Neural cell (in vitro differentiated cells): ENCODE measurements around the gene IDI2. TPM values are rescaled to one million over a fixed set of nuclear protein-coding genes. Genes with fewer than 3 reads are reported as not detected.

Source experiments
- H2AFZ ChIP-seq: fragments of 200-600, 300-800 bp; sonication (generic), shearing (Covaris generic); 2 replicates; pipeline ENCODE4 v1.6.0; 2014; ENCODE audit warnings: low read depth, mild to moderate bottlenecking, antibody characterized with exemption, low read length, moderate library complexity
- H3F3A ChIP-seq: fragments of 200-600 bp; shearing (Covaris generic); 2 replicates; pipeline ENCODE4 v1.6.1; 2016; ENCODE audit warnings: mild to moderate bottlenecking, moderate library complexity, mixed read lengths, antibody characterized with exemption, low read length; ENCODE audit not compliant: insufficient read depth, poor library complexity, severe bottlenecking
- H3K27ac ChIP-seq: fragments of 200-600, 300-800 bp; sonication (generic), shearing (Covaris generic); 2 replicates; pipeline ENCODE4 v1.5.1; 2014; ENCODE audit warnings: mild to moderate bottlenecking, low read length, moderate library complexity
- H3K27me3 ChIP-seq: fragments of 300-800, 200-600 bp; sonication (generic), shearing (Covaris generic); 2 replicates; pipeline ENCODE4 v1.6.0; 2014; ENCODE audit warnings: mild to moderate bottlenecking, low read depth, low read length, moderate library complexity; ENCODE audit not compliant: insufficient read depth
- H3K36me3 ChIP-seq: fragments of 300-800, 200-600 bp; sonication (generic), shearing (Covaris generic); 2 replicates; pipeline ENCODE4 v1.5.1; 2014; ENCODE audit warnings: mild to moderate bottlenecking, antibody characterized with exemption, low read length, moderate library complexity; ENCODE audit not compliant: insufficient read depth
- H3K4me2 ChIP-seq: fragments of 300-800, 200-600 bp; sonication (generic), shearing (Covaris generic); 2 replicates; pipeline ENCODE4 v1.6.0; 2014; ENCODE audit warnings: mild to moderate bottlenecking, low read length
- H3K4me3 ChIP-seq: fragments of 300-800, 200-600 bp; sonication (generic), shearing (Covaris generic); 2 replicates; pipeline ENCODE4 v1.5.1; 2014; ENCODE audit warnings: mild to moderate bottlenecking, low read length, moderate library complexity
- H3K79me2 ChIP-seq: fragments of 200-600 bp; shearing (Covaris generic); replicated peaks from 2 replicates; pipeline ENCODE4 v1.6.0; 2014; ENCODE audit warnings: mild to moderate bottlenecking, low read length, moderate library complexity; ENCODE audit not compliant: insufficient read depth
- H3K9ac ChIP-seq: fragments of 300-800, 200-600 bp; sonication (generic), shearing (Covaris generic); 2 replicates; pipeline ENCODE4 v1.6.1; 2016; ENCODE audit warnings: mild to moderate bottlenecking, low read length, mixed read lengths
- H3K9me2 ChIP-seq: fragments of 200-600 bp; shearing (Covaris generic); 2 replicates; pipeline ENCODE4 v1.6.1; 2016; ENCODE audit warnings: mild to moderate bottlenecking, low read length, mixed read lengths; ENCODE audit not compliant: insufficient read depth
- H3K9me3 ChIP-seq: fragments of 200-600, 300-800 bp; sonication (generic), shearing (Covaris generic); 2 replicates; pipeline ENCODE4 v1.6.1; 2016; ENCODE audit warnings: mild to moderate bottlenecking, mixed run types, low read length, moderate library complexity, mixed read lengths
- H4K20me1 ChIP-seq: fragments of 200-600 bp; shearing (Covaris generic); 2 replicates; pipeline ENCODE4 v1.6.1; 2016; ENCODE audit warnings: mild to moderate bottlenecking, mixed run types; ENCODE audit not compliant: insufficient read depth
- EP300 ChIP-seq: fragments of 450-650 bp; conservative IDR thresholded peaks from 2 replicates; pipeline ENCODE4 v1.6.1; 2014; ENCODE audit warnings: antibody characterized with exemption, mild to moderate bottlenecking, moderate library complexity; ENCODE audit not compliant: poor library complexity, severe bottlenecking
- EZH2 ChIP-seq: fragments of 200-600, 300-800 bp; shearing (Covaris generic), sonication (generic); IDR thresholded peaks from 2 replicates; pipeline ENCODE4 v1.6.1; 2014; ENCODE audit warnings: antibody characterized with exemption, low read length, borderline replicate concordance, mild to moderate bottlenecking; ENCODE audit not compliant: insufficient read depth, poor library complexity, severe bottlenecking
- MXI1 ChIP-seq: fragments of 450-650 bp; conservative IDR thresholded peaks from 2 replicates; pipeline ENCODE4 v1.6.1; 2014; ENCODE audit warnings: antibody characterized with exemption, mild to moderate bottlenecking; ENCODE audit not compliant: poor library complexity, severe bottlenecking
- POLR2AphosphoS5 ChIP-seq: IDR thresholded peaks from 2 replicates; pipeline ENCODE4 v1.6.1; 2012
- RAD21 ChIP-seq: fragments of 450-650 bp; conservative IDR thresholded peaks from 2 replicates; pipeline ENCODE4 v1.6.1; 2014; ENCODE audit warnings: antibody characterized with exemption, mild to moderate bottlenecking, moderate library complexity
- SMC3 ChIP-seq: fragments of 450-650 bp; conservative IDR thresholded peaks from 2 replicates; pipeline ENCODE4 v1.6.1; 2014; ENCODE audit warnings: antibody characterized with exemption, mild to moderate bottlenecking, moderate library complexity; ENCODE audit not compliant: poor library complexity
- TAF1 ChIP-seq: IDR thresholded peaks from 2 replicates; pipeline ENCODE4 v1.6.1; 2012; ENCODE audit warnings: low read depth
- polyA plus RNA-seq: library from polyadenylated mRNA; depleted of rRNA; stranded (reverse); fragments of >200 nt; gene quantifications from 2 replicates; pipeline ENCODE4 v1.2.3, GENCODE V29; 2014
- TF ChIP-seq, protein P1 (sequence below): IDR thresholded peaks from 2 replicates; pipeline ENCODE4 v1.6.1; 2012; ENCODE audit warnings: borderline replicate concordance
- TF ChIP-seq, protein P2 (sequence below): fragments of 450-650 bp; IDR thresholded peaks from 2 replicates; pipeline ENCODE4 v1.5.1; 2014; ENCODE audit warnings: antibody characterized with exemption, mild to moderate bottlenecking, moderate library complexity; ENCODE audit not compliant: poor library complexity, severe bottlenecking

Gene IDI2
- polyA plus RNA-seq, 1 donor from 2014 or later: 0.24 TPM

DNA sequence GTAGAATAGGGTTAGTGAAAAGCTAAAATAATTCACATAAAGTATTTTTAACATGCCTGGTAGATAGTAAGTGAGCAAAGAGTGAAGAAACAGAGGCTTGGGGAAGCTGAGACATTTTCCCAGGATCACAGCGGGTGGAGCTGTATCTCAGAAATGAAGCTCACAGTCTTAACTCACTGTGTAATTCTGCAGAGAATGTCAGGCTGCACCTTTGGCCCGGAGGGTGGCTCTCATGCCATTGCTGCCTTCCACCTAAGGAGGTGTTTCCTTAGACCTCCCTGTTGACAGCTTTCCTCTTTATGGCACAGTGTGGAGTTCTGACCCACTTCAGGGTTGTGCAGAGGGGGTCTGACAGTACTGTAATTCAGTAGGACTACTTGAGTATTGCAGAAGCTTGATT is 40.3 kb downstream of the IDI2 start:
- Histone ChIP-seq H3K27ac (no peak overlapping the region), H3F3A (no peaks in the 10 kb centered on the region), H3K27me3 (no peaks in the 10 kb centered on the region), H4K20me1 (no peaks in the 10 kb centered on the region), H3K4me3 (no peak overlapping the region), H2AFZ (no peak overlapping the region), H3K36me3 (no peaks in the 10 kb centered on the region), H3K9ac (no peak overlapping the region), H3K79me2 (peaks cover 20% of the 10 kb centered on the region), H3K9me2 (no peaks in the 10 kb centered on the region), H3K4me2 (no peak overlapping the region), H3K9me3 (no peaks in the 10 kb centered on the region)
- TF ChIP-seq POLR2AphosphoS5: no peak
- TF ChIP-seq, protein P1, sequence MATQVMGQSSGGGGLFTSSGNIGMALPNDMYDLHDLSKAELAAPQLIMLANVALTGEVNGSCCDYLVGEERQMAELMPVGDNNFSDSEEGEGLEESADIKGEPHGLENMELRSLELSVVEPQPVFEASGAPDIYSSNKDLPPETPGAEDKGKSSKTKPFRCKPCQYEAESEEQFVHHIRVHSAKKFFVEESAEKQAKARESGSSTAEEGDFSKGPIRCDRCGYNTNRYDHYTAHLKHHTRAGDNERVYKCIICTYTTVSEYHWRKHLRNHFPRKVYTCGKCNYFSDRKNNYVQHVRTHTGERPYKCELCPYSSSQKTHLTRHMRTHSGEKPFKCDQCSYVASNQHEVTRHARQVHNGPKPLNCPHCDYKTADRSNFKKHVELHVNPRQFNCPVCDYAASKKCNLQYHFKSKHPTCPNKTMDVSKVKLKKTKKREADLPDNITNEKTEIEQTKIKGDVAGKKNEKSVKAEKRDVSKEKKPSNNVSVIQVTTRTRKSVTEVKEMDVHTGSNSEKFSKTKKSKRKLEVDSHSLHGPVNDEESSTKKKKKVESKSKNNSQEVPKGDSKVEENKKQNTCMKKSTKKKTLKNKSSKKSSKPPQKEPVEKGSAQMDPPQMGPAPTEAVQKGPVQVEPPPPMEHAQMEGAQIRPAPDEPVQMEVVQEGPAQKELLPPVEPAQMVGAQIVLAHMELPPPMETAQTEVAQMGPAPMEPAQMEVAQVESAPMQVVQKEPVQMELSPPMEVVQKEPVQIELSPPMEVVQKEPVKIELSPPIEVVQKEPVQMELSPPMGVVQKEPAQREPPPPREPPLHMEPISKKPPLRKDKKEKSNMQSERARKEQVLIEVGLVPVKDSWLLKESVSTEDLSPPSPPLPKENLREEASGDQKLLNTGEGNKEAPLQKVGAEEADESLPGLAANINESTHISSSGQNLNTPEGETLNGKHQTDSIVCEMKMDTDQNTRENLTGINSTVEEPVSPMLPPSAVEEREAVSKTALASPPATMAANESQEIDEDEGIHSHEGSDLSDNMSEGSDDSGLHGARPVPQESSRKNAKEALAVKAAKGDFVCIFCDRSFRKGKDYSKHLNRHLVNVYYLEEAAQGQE: no peak
- TF ChIP-seq, protein P2, sequence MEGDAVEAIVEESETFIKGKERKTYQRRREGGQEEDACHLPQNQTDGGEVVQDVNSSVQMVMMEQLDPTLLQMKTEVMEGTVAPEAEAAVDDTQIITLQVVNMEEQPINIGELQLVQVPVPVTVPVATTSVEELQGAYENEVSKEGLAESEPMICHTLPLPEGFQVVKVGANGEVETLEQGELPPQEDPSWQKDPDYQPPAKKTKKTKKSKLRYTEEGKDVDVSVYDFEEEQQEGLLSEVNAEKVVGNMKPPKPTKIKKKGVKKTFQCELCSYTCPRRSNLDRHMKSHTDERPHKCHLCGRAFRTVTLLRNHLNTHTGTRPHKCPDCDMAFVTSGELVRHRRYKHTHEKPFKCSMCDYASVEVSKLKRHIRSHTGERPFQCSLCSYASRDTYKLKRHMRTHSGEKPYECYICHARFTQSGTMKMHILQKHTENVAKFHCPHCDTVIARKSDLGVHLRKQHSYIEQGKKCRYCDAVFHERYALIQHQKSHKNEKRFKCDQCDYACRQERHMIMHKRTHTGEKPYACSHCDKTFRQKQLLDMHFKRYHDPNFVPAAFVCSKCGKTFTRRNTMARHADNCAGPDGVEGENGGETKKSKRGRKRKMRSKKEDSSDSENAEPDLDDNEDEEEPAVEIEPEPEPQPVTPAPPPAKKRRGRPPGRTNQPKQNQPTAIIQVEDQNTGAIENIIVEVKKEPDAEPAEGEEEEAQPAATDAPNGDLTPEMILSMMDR: no peak
- TF ChIP-seq RAD21: no peak
- TF ChIP-seq EP300: no peak
- TF ChIP-seq EZH2: no peak
- TF ChIP-seq TAF1: no peak
- TF ChIP-seq SMC3: no peak
- TF ChIP-seq MXI1: no peak

DNA sequence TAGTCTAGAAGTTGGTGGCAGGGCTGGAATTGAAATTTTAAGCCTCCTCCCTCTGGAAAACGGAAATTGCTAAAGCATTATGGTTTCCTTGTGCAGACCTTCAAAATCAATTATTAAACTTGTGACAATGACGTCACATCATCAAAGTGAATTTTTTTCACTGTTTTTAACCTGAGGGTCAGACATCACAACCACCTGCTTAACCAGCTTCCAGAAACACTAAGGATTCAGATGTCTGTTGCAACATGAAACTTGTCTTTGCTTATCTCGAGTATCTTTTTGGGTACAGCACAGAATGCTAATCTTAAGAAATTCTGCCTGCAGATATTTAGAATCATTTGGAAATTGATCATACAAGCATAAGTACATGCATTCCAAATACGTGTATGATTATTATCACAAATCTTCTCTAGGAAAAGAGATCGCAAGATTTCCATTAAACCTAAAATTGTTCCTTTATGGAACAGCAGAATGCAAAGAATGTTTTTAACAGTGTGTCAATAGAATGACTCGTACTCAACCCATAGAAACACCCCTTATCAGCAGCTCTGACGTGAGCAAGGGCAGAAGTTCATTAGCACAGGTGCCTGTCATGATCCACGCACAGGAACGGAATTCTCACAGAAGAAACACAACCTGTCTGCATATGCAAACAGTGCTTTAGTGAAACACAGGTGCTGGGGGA is 41.5 kb downstream of the IDI2 start:
- Histone ChIP-seq H3K9me2 (no peaks in the 10 kb centered on the region), H3F3A (no peaks in the 10 kb centered on the region), H3K36me3 (no peaks in the 10 kb centered on the region), H3K27me3 (no peaks in the 10 kb centered on the region), H3K4me3 (no peak overlapping the region), H3K27ac (no peak overlapping the region), H3K9me3 (no peaks in the 10 kb centered on the region), H3K4me2 (no peak overlapping the region), H4K20me1 (no peaks in the 10 kb centered on the region), H2AFZ (no peak overlapping the region), H3K79me2 (peaks cover 8% of the 10 kb centered on the region), H3K9ac (no peak overlapping the region)
- TF ChIP-seq SMC3: no peak
- TF ChIP-seq MXI1: no peak
- TF ChIP-seq, protein P1: no peak
- no peak for TF ChIP-seq TAF1
- TF ChIP-seq EP300: no peak
- TF ChIP-seq POLR2AphosphoS5: no peak
- no peak for TF ChIP-seq EZH2
- TF ChIP-seq RAD21: no peak
